Measurements from ENCODE around the gene GPD1L.

The GPD1L gene

DNA sequence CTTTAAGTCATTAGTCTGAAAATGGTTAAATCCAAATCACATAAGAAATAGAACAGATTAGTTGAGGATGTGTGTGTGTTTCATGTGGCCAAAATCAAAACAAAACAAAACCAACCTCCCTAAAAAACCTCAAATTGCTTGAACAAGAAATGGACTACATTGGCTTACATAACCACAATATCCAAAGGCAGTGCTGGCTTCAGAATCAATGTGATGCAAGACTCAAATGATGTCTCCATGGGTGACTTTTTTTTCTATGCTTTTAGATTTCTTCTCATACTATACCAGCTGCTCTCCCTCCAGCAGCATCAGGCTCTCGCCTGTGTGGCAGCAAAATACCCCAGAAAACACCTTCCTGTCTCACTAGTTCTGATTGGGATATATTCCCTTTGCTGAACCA is 96.1 kb downstream of the GPD1L start:
- ChIA-PET CTCF (no interaction called here), POLR2A (ENCODE audit: low non-redundant PET) (no interaction called here)
- DNase-seq (ENCODE audit: low spot score) = no peak
- no peak overlapping the region for H3K27ac ChIP-seq
- TF ChIP-seq, protein P1, sequence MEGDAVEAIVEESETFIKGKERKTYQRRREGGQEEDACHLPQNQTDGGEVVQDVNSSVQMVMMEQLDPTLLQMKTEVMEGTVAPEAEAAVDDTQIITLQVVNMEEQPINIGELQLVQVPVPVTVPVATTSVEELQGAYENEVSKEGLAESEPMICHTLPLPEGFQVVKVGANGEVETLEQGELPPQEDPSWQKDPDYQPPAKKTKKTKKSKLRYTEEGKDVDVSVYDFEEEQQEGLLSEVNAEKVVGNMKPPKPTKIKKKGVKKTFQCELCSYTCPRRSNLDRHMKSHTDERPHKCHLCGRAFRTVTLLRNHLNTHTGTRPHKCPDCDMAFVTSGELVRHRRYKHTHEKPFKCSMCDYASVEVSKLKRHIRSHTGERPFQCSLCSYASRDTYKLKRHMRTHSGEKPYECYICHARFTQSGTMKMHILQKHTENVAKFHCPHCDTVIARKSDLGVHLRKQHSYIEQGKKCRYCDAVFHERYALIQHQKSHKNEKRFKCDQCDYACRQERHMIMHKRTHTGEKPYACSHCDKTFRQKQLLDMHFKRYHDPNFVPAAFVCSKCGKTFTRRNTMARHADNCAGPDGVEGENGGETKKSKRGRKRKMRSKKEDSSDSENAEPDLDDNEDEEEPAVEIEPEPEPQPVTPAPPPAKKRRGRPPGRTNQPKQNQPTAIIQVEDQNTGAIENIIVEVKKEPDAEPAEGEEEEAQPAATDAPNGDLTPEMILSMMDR (conservative IDR thresholded peaks at IDR 0.05; ENCODE audit: low read depth) = no peak

GRCh38 chr3:32203854-32204253 is 97.4 kb downstream of the GPD1L start:
- no peak overlapping the region for H3K27ac ChIP-seq
- POLR2A ChIA-PET (ENCODE audit: low non-redundant PET) = no interaction called here
- CTCF ChIA-PET = no interaction called here
- DNase-seq (ENCODE audit: low spot score) = peak; percentile 6
- TF ChIP-seq, protein P1 (conservative IDR thresholded peaks at IDR 0.05; ENCODE audit: low read depth) = no peak

DNA sequence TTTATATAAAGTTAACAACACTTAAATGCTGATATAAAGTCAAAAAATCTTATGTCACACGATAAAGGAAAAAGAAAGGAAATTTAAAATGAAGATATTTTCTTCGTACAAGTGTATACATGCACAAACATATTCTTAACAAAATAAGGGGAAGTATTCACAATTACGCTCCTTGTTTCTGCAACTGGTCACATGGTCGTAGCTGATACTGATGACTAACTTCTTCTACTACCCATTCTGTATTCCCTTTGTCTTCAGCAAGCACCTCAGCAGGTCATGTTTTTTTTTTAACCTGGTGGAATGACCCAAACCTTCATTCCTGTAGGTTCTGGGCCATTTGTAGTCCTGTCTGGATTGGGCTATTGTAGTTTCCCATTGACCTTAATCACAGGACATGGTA is 102.0 kb downstream of the GPD1L start:
- DNase-seq (ENCODE audit: low spot score) = no peak
- POLR2A ChIA-PET (ENCODE audit: low non-redundant PET) = no interaction called here
- TF ChIP-seq, protein P1 (conservative IDR thresholded peaks at IDR 0.05; ENCODE audit: low read depth) = no peak
- CTCF ChIA-PET = no interaction called here
- no peak overlapping the region for H3K27ac ChIP-seq

GRCh38 chr3:32215185-32215584 is 108.8 kb downstream of the GPD1L start:
- DNase-seq (ENCODE audit: low spot score) = no peak
- ChIA-PET CTCF (no interaction called here), POLR2A (ENCODE audit: low non-redundant PET) (no interaction called here)
- TF ChIP-seq, protein P1 (conservative IDR thresholded peaks at IDR 0.05; ENCODE audit: low read depth) = no peak
- H3K27ac ChIP-seq = no peak overlapping the region

DNA sequence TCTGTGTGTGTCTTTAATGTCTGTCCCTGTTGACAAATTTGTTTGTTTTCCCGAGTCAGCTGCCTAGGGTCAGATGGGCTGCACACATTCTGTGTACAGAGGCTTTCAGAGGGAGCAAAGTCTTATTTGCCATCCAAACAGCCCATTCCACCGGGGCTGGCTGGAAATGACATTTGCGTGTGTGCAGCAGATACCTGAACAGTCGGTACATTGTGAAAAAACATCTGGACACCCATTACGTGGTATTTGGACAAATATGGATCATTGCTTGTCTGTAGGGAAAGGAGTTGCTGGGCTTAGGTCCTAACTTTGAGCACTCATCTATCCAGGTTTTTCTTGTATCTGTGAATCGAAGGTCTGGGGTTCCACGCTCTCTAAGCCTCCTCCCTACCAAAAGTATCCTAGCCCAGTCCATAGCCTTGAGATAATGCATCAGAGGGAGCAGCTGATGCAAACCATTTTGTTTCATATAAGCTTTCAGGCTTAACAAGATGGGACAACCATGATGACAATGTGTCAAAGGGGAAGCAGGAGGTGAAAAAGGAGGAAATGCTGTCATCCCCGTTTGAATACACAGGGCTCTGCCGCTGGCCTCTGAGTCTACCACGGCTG is 109.9 kb downstream of the GPD1L start:
- CTCF ChIA-PET = no interaction called here
- H3K27ac ChIP-seq = no peak overlapping the region
- TF ChIP-seq, protein P1 (conservative IDR thresholded peaks at IDR 0.05; ENCODE audit: low read depth) = no peak
- DNase-seq (ENCODE audit: low spot score) = no peak
- POLR2A ChIA-PET (ENCODE audit: low non-redundant PET) = no interaction called here

GRCh38 chr3:32217339-32217738 is 110.9 kb downstream of the GPD1L start:
- CTCF ChIA-PET = no interaction called here
- H3K27ac ChIP-seq = no peak overlapping the region
- TF ChIP-seq, protein P1 (conservative IDR thresholded peaks at IDR 0.05; ENCODE audit: low read depth) = no peak
- POLR2A ChIA-PET (ENCODE audit: low non-redundant PET) = no interaction called here
- no peak for DNase-seq (ENCODE audit: low spot score)
